ENCODE data around the gene NCCRP1. TPM values are rescaled to one million over a fixed set of nuclear protein-coding genes. Genes with fewer than 3 reads are reported as not detected.

NCCRP1 gene
- total and polyA plus RNA-seq, 10 of the 15 experiments (the other 5 are each of a cell fraction or from before 2014, with no cell fraction given) = not detected

DNA sequence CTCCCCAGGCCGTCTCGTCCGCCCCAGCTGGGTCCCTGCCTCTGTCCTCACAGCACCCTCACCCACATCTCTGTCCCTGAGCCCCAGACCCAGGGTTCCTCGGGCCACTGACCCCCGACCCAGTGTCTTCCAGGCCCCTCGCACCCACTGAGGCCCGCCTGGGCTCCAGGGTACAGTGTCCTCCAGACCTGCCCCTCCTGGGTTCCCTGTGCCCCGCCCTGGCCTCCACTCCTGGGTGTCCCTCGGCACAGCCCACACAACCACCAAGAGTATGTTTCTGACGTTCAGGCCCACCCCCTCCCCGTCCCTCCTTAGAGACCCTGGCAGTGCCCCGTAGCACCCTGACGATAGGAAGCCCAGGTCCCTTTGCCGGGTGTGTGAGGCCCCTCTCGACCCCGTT lies 22.6 kb upstream of the NCCRP1 start:
- CTCF ChIA-PET = no interaction called here
- Histone ChIP-seq H3K9ac (ENCODE audit: control insufficient read depth, insufficient read depth, low read length) (no peak overlapping the region), H3K9me3 (replicated peaks; ENCODE audit: control insufficient read depth, insufficient read depth, low read length) (no peaks in the 10 kb centered on the region), H3K27ac (ENCODE audit: control insufficient read depth, insufficient read depth) (no peak overlapping the region), H3K27me3 (replicated peaks in 1 of 2; ENCODE audit: control insufficient read depth in 2 of 2, insufficient read depth in 2 of 2, low read length in 1 of 2) (no peaks in the 10 kb centered on the region), H3K36me3 (ENCODE audit: control insufficient read depth in 2 of 2, insufficient read depth in 2 of 2, low read length in 1 of 2) (peaks cover 0 to 27% of the 10 kb centered on the region in 2 experiments; a peak in 2 of 4 replicates), H4K20me1 (ENCODE audit: control insufficient read depth, insufficient read depth) (no peaks in the 10 kb centered on the region), H3K79me2 (ENCODE audit: control insufficient read depth, insufficient read depth, low read length) (no peaks in the 10 kb centered on the region), H2AFZ (ENCODE audit: control insufficient read depth, low read depth, low read length) (no peak overlapping the region), H3K4me2 (ENCODE audit: control insufficient read depth, insufficient read depth) (no peak overlapping the region), H3K4me3 (no peak overlapping the region), H3K4me1 (ENCODE audit: control insufficient read depth, insufficient read depth, low read length) (no peaks in the 10 kb centered on the region)
- TF ChIP-seq, protein P1, sequence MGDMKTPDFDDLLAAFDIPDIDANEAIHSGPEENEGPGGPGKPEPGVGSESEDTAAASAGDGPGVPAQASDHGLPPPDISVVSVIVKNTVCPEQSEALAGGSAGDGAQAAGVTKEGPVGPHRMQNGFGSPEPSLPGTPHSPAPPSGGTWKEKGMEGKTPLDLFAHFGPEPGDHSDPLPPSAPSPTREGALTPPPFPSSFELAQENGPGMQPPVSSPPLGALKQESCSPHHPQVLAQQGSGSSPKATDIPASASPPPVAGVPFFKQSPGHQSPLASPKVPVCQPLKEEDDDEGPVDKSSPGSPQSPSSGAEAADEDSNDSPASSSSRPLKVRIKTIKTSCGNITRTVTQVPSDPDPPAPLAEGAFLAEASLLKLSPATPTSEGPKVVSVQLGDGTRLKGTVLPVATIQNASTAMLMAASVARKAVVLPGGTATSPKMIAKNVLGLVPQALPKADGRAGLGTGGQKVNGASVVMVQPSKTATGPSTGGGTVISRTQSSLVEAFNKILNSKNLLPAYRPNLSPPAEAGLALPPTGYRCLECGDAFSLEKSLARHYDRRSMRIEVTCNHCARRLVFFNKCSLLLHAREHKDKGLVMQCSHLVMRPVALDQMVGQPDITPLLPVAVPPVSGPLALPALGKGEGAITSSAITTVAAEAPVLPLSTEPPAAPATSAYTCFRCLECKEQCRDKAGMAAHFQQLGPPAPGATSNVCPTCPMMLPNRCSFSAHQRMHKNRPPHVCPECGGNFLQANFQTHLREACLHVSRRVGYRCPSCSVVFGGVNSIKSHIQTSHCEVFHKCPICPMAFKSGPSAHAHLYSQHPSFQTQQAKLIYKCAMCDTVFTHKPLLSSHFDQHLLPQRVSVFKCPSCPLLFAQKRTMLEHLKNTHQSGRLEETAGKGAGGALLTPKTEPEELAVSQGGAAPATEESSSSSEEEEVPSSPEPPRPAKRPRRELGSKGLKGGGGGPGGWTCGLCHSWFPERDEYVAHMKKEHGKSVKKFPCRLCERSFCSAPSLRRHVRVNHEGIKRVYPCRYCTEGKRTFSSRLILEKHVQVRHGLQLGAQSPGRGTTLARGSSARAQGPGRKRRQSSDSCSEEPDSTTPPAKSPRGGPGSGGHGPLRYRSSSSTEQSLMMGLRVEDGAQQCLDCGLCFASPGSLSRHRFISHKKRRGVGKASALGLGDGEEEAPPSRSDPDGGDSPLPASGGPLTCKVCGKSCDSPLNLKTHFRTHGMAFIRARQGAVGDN (IDR thresholded peaks at IDR 0.05) = no peak
- no peak for TF ChIP-seq ATF7 (IDR thresholded peaks at IDR 0.05; ENCODE audit: low read depth)
- TF ChIP-seq, protein P2, sequence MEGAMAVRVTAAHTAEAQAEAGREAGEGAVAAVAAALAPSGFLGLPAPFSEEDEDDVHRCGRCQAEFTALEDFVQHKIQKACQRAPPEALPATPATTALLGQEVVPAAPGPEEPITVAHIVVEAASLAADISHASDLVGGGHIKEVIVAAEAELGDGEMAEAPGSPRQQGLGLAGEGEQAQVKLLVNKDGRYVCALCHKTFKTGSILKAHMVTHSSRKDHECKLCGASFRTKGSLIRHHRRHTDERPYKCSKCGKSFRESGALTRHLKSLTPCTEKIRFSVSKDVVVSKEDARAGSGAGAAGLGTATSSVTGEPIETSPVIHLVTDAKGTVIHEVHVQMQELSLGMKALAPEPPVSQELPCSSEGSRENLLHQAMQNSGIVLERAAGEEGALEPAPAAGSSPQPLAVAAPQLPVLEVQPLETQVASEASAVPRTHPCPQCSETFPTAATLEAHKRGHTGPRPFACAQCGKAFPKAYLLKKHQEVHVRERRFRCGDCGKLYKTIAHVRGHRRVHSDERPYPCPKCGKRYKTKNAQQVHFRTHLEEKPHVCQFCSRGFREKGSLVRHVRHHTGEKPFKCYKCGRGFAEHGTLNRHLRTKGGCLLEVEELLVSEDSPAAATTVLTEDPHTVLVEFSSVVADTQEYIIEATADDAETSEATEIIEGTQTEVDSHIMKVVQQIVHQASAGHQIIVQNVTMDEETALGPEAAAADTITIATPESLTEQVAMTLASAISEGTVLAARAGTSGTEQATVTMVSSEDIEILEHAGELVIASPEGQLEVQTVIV (IDR thresholded peaks at IDR 0.05; ENCODE audit: borderline replicate concordance, partially characterized antibody) = no peak
- TF ChIP-seq SREBF1 (IDR thresholded peaks at IDR 0.05; ENCODE audit: low read length) = no peak
- TF ChIP-seq, protein P3, sequence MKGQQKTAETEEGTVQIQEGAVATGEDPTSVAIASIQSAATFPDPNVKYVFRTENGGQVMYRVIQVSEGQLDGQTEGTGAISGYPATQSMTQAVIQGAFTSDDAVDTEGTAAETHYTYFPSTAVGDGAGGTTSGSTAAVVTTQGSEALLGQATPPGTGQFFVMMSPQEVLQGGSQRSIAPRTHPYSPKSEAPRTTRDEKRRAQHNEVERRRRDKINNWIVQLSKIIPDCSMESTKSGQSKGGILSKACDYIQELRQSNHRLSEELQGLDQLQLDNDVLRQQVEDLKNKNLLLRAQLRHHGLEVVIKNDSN (IDR thresholded peaks at IDR 0.05; ENCODE audit: borderline replicate concordance, extremely low read length, insufficient read depth, low read depth, low read length) = no peak
- TF ChIP-seq IKZF2 (IDR thresholded peaks at IDR 0.05) = no peak
- no peak for TF ChIP-seq BMI1 (IDR thresholded peaks at IDR 0.05; ENCODE audit: borderline replicate concordance)
- no peak for TF ChIP-seq ZSCAN29 (IDR thresholded peaks at IDR 0.05)
- TF ChIP-seq, protein P4, sequence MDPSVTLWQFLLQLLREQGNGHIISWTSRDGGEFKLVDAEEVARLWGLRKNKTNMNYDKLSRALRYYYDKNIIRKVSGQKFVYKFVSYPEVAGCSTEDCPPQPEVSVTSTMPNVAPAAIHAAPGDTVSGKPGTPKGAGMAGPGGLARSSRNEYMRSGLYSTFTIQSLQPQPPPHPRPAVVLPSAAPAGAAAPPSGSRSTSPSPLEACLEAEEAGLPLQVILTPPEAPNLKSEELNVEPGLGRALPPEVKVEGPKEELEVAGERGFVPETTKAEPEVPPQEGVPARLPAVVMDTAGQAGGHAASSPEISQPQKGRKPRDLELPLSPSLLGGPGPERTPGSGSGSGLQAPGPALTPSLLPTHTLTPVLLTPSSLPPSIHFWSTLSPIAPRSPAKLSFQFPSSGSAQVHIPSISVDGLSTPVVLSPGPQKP (IDR thresholded peaks at IDR 0.05; ENCODE audit: low read depth, low read length) = no peak
- FAIRE-seq (no peak), DNase-seq (ENCODE audit: low read depth, low spot score) (no peak), ATAC-seq (no peak)
- SMC1A ChIA-PET (ENCODE audit: uncharacterized antibody, unreplicated experiment) = no interaction called here
- intact Hi-C loops (cut with micrococcal nuclease; ENCODE audit: unreplicated experiment) (no loop called here), in situ Hi-C loops (cut with MboI) (no loop called here)
- RAD21 ChIA-PET (ENCODE audit: unreplicated experiment) = no interaction called here
- 62% methylated on average over 13 of the region's 16 CpGs for WGBS (ENCODE audit: insufficient coverage, insufficient replicate concordance, low lambda C conversion rate, missing lambda C conversion rate)
- no TSS peak for BruUV-seq (replicated peaks)
- POLR2A ChIA-PET = no interaction called here

Measured in GM12878 (cell line).